ENCODE results near the gene FAF1. TPM values are rescaled to one million over a fixed set of nuclear protein-coding genes. Genes with fewer than 3 reads are reported as not detected.

FAF1 gene
- total and polyA plus RNA-seq, 2 of the 8 experiments (the other 6 are each of a cell fraction or from before 2014, with no cell fraction given), result 10.8 to 65.9 TPM

DNA sequence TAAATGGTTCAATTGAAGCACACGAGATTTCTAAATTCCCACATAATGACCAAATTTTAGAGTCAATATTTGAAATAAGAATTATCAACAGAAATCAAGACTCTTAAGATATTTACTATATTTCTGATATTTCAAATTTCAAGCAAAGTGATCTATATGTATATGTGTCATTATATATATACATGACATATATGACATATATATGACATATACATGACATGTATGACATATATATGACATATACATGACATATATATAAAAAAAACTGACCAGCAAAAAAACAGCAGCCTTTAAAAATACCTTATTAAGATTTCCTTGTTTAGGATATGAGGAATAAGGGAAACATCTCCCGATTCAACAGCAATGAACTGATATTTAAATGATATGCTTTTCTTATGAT is 266.2 kb downstream of the FAF1 start:
- no peak overlapping the region for H4K8ac ChIP-seq (ENCODE audit: extremely low read depth, insufficient read depth, low read length)
- no peak overlapping the region for H3K4me3 ChIP-seq (ENCODE audit: extremely low read depth in 1 of 4, insufficient read depth in 2 of 4, low read depth in 3 of 4, low read length in 4 of 4)
- ChIA-PET POLR2A (ENCODE audit: partially characterized antibody) (no interaction called here), CTCF (ENCODE audit: partially characterized antibody) (no interaction called here)
- H3K4me1 ChIP-seq (replicated peaks in 1 of 4; ENCODE audit: control insufficient read depth in 3 of 4, insufficient read depth in 4 of 4, low read length in 3 of 4), result peaks cover 0 to 6% (median 4%) of the 10 kb centered on the region in 4 experiments; a peak in 2 of 7 replicates
- no peak overlapping the region for H3K23ac ChIP-seq (ENCODE audit: insufficient read length)
- no peaks in the 10 kb centered on the region for H3K9me3 ChIP-seq (ENCODE audit: insufficient read depth in 2 of 2, low read depth in 1 of 2, low read length in 1 of 2)
- no peaks in the 10 kb centered on the region; the same call in 1 of the 2 replicates for H3K23me2 ChIP-seq (ENCODE audit: low read depth, low read length)
- H3K4ac ChIP-seq (replicated peaks; ENCODE audit: insufficient read length, low read depth, low read length), result no peak overlapping the region
- 92% methylated on average over 2 of the region's 2 CpGs; no CpG with 5 or more reads in 1 of the 2 experiments for WGBS, 2 experiments (ENCODE audit: extremely low coverage in 1 of 2, insufficient coverage in 1 of 2, insufficient read length in 1 of 2, insufficient replicate concordance in 2 of 2, low coverage in 1 of 2, low lambda C conversion rate in 2 of 2, missing lambda C conversion rate in 1 of 2)
- no peak overlapping the region for H4K91ac ChIP-seq (replicated peaks; ENCODE audit: insufficient read length, low read length)
- no peaks in the 10 kb centered on the region for H3K27me3 ChIP-seq (replicated peaks in 1 of 4; ENCODE audit: control insufficient read depth in 3 of 4, extremely low read depth in 1 of 4, insufficient read depth in 3 of 4, low read length in 3 of 4)
- no peak overlapping the region for H3K14ac ChIP-seq (ENCODE audit: insufficient read length)
- no peak overlapping the region for H2BK5ac ChIP-seq (ENCODE audit: low read depth, low read length)
- DNase-seq (ENCODE audit: low read depth in 1 of 2, low spot score in 2 of 2) (no peak), FAIRE-seq (no peak)
- H3K4me2 ChIP-seq (ENCODE audit: insufficient read depth in 1 of 2, low read depth in 2 of 2, low read length in 2 of 2), result no peak overlapping the region
- H3K9ac ChIP-seq (replicated peaks in 1 of 4; ENCODE audit: extremely low read depth in 1 of 4, low read depth in 3 of 4, low read length in 3 of 4), result no peak overlapping the region
- no peak overlapping the region for H2AFZ ChIP-seq (ENCODE audit: low read length)
- H2BK120ac ChIP-seq (replicated peaks; ENCODE audit: low read depth, low read length), result no peak overlapping the region
- H3K79me2 ChIP-seq (ENCODE audit: control insufficient read depth in 1 of 2, insufficient read depth in 2 of 2, low read length in 2 of 2), result no peaks in the 10 kb centered on the region
- no peak overlapping the region for H3K27ac ChIP-seq (ENCODE audit: low read depth, low read length)
- H3K36me3 ChIP-seq (ENCODE audit: control insufficient read depth in 2 of 4, insufficient read depth in 4 of 4, low read length in 3 of 4), result no peaks in the 10 kb centered on the region
- H3K56ac ChIP-seq (replicated peaks; ENCODE audit: insufficient read length, low read depth, low read length), result no peak overlapping the region
- H2BK15ac ChIP-seq (ENCODE audit: low read length), result no peak overlapping the region
- H4K5ac ChIP-seq (ENCODE audit: insufficient read length, low read depth, low read length), result no peak overlapping the region
- H2BK12ac ChIP-seq (ENCODE audit: low read depth, low read length), result no peak overlapping the region
- no peak overlapping the region for H3K18ac ChIP-seq (ENCODE audit: extremely low read depth, low read length)
- H4K20me1 ChIP-seq (replicated peaks in 1 of 2; ENCODE audit: control insufficient read depth in 1 of 2, insufficient read depth in 2 of 2, low read length in 2 of 2), result no peaks in the 10 kb centered on the region
- no peak overlapping the region for H2AK5ac ChIP-seq (ENCODE audit: low read depth, low read length)
- no peak overlapping the region for H2BK20ac ChIP-seq (ENCODE audit: low read length)
- H3K79me1 ChIP-seq (ENCODE audit: low read depth, low read length), result no peaks in the 10 kb centered on the region

Measured in H1 (cell line).